H9 (cell line): ENCODE measurements around the gene AATK. TPM values are rescaled to one million over a fixed set of nuclear protein-coding genes. Genes with fewer than 3 reads are reported as not detected.

Experiments used
- DNase-seq: peaks from one replicate; pipeline ENCODE4 v3.0.0-alpha.2; 2017
- H2AFZ ChIP-seq: one replicate; pipeline ENCODE4 v1.6.1; 2013; ENCODE audit warnings: mild to moderate bottlenecking, low read length, control low read depth, moderate library complexity
- H2AK5ac ChIP-seq: 2 replicates; pipeline ENCODE4 v1.6.1; 2013; ENCODE audit warnings: low read length, control low read depth, mixed read lengths; ENCODE audit not compliant: insufficient read length
- H2BK120ac ChIP-seq: one replicate; pipeline ENCODE4 v1.6.1; 2013; ENCODE audit warnings: low read depth, mild to moderate bottlenecking, low read length, control low read depth, inconsistent platforms; ENCODE audit not compliant: poor library complexity, severe bottlenecking
- H2BK12ac ChIP-seq: 2 replicates; pipeline ENCODE4 v1.6.1; 2013; ENCODE audit warnings: low read length, control low read depth, mixed read lengths, low read depth; ENCODE audit not compliant: insufficient read length
- H2BK15ac ChIP-seq: 2 replicates; pipeline ENCODE4 v1.6.1; 2013; ENCODE audit warnings: low read depth, low read length, control low read depth
- H2BK20ac ChIP-seq: one replicate; pipeline ENCODE4 v1.6.1; 2013; ENCODE audit warnings: low read depth, mild to moderate bottlenecking, low read length, control low read depth, inconsistent platforms; ENCODE audit not compliant: poor library complexity, severe bottlenecking
- H2BK5ac ChIP-seq: 2 replicates; pipeline ENCODE4 v1.6.1; 2013; ENCODE audit warnings: low read length, control low read depth, mixed read lengths; ENCODE audit not compliant: insufficient read length
- H3K14ac ChIP-seq: 2 replicates; pipeline ENCODE4 v1.6.1; 2013; ENCODE audit warnings: low read length, control low read depth; ENCODE audit not compliant: insufficient read depth
- H3K18ac ChIP-seq: 2 replicates; pipeline ENCODE4 v1.6.1; 2013; ENCODE audit warnings: low read depth, mild to moderate bottlenecking, mixed read lengths, low read length, control low read depth; ENCODE audit not compliant: insufficient read length
- H3K23ac ChIP-seq: 2 replicates; pipeline ENCODE4 v1.6.1; 2013; ENCODE audit warnings: low read length, control low read depth, mixed read lengths, low read depth; ENCODE audit not compliant: insufficient read length
- H3K23me2 ChIP-seq: 2 replicates; pipeline ENCODE4 v1.6.1; 2013; ENCODE audit warnings: low read depth, mild to moderate bottlenecking, mixed read lengths, low read length, control low read depth; ENCODE audit not compliant: insufficient read length, poor library complexity, severe bottlenecking
- H3K27ac ChIP-seq: 2 replicates; pipeline ENCODE4 v1.5.1; 2013; ENCODE audit warnings: low read length, control low read depth, mixed read lengths, low read depth; ENCODE audit not compliant: insufficient read length
- H3K27me3 ChIP-seq: 2 replicates; pipeline ENCODE4 v1.6.1; 2013; ENCODE audit warnings: low read length, control low read depth, inconsistent platforms; ENCODE audit not compliant: insufficient read depth
- H3K4ac ChIP-seq: 2 replicates; pipeline ENCODE4 v1.6.1; 2013; ENCODE audit warnings: low read depth, mild to moderate bottlenecking, control low read depth, inconsistent platforms, low read length, moderate library complexity
- H3K4me1 ChIP-seq: 2 replicates; pipeline ENCODE4 v1.6.1; 2013; ENCODE audit warnings: low read length, control low read depth, inconsistent platforms; ENCODE audit not compliant: insufficient read depth
- H3K4me2 ChIP-seq: 2 replicates; pipeline ENCODE4 v1.6.1; 2013; ENCODE audit warnings: low read length, control low read depth, mixed read lengths; ENCODE audit not compliant: insufficient read length, insufficient read depth
- H3K56ac ChIP-seq: 2 replicates; pipeline ENCODE4 v1.6.1; 2013; ENCODE audit warnings: low read depth, mild to moderate bottlenecking, mixed read lengths, low read length, control low read depth; ENCODE audit not compliant: insufficient read length
- H3K79me1 ChIP-seq: 2 replicates; pipeline ENCODE4 v1.6.1; 2013; ENCODE audit warnings: low read depth, mild to moderate bottlenecking, moderate library complexity, low read length, control low read depth, inconsistent platforms; ENCODE audit not compliant: insufficient read depth, poor library complexity, severe bottlenecking
- H3K79me2 ChIP-seq: 2 replicates; pipeline ENCODE4 v1.6.1; 2013; ENCODE audit warnings: low read length, control low read depth, inconsistent platforms; ENCODE audit not compliant: insufficient read depth
- H3K9ac ChIP-seq: 2 replicates; pipeline ENCODE4 v1.6.1; 2013; ENCODE audit warnings: low read length, control low read depth, mixed read lengths; ENCODE audit not compliant: insufficient read length; ENCODE audit errors: extremely low read depth
- H3K9me3 ChIP-seq: one replicate; pipeline ENCODE4 v1.6.1; 2013; ENCODE audit warnings: low read depth, low read length, inconsistent platforms; ENCODE audit not compliant: control insufficient read depth
- H3T11ph ChIP-seq: one replicate; pipeline ENCODE4 v1.6.1; 2013; ENCODE audit warnings: mild to moderate bottlenecking, low read length, control low read depth, inconsistent platforms
- H4K20me1 ChIP-seq: one replicate; pipeline ENCODE4 v1.6.1; 2013; ENCODE audit not compliant: control insufficient read depth, insufficient read length, insufficient read depth
- H4K5ac ChIP-seq: 2 replicates; pipeline ENCODE4 v1.6.1; 2013; ENCODE audit warnings: low read depth, mild to moderate bottlenecking, mixed read lengths, low read length, control low read depth; ENCODE audit not compliant: insufficient read length
- H4K8ac ChIP-seq: replicated peaks from 2 replicates; pipeline ENCODE4 v1.6.1; 2013; ENCODE audit warnings: low read length, control low read depth, mixed read lengths, low read depth; ENCODE audit not compliant: insufficient read length
- H4K91ac ChIP-seq: 2 replicates; pipeline ENCODE4 v1.6.1; 2013; ENCODE audit warnings: low read depth, mild to moderate bottlenecking, moderate library complexity, mixed read lengths, low read length, control low read depth; ENCODE audit not compliant: insufficient read length
- H3K27ac Mint-ChIP-seq, 3 experiments: 2 replicates in 2 of 3; 3 replicates in 1 of 3; pipeline ENCODE4 v1.8.0; 2020 to 2021; ENCODE audit warnings: mixed read lengths in 3 of 3, mild to moderate bottlenecking in 1 of 3, moderate library complexity in 1 of 3
- H3K27me3 Mint-ChIP-seq: 2 replicates; pipeline ENCODE4 v1.8.0; 2021; ENCODE audit warnings: low read depth, mild to moderate bottlenecking, moderate library complexity, mixed read lengths
- H3K36me3 Mint-ChIP-seq, 3 experiments: 2 replicates in 2 of 3; 3 replicates in 1 of 3; pipeline ENCODE4 v1.8.0; 2020 to 2021; ENCODE audit warnings: low read depth in 3 of 3, mixed read lengths in 3 of 3; ENCODE audit not compliant: insufficient read depth in 1 of 3
- H3K4me1 Mint-ChIP-seq, 2 experiments: 2 replicates each; pipeline ENCODE4 v1.8.0; 2020; ENCODE audit warnings: mixed read lengths in 2 of 2
- H3K4me3 Mint-ChIP-seq, 2 experiments: 2 replicates in 1 of 2; 3 replicates in 1 of 2; pipeline ENCODE4 v1.8.0; 2020 to 2021; ENCODE audit warnings: mild to moderate bottlenecking in 2 of 2, mixed read lengths in 2 of 2, moderate library complexity in 1 of 2
- H3K9me3 Mint-ChIP-seq, 2 experiments: 2 replicates in 1 of 2; 3 replicates in 1 of 2; pipeline ENCODE4 v1.8.0; 2020; ENCODE audit warnings: mild to moderate bottlenecking in 2 of 2, mixed read lengths in 2 of 2, moderate library complexity in 1 of 2
- WGBS: extraction: QIAGEN DNeasy Blood & Tissue Kit; methylation state at CpG from one replicate; pipeline ENCODE4 v1.1.7; 2013; ENCODE audit warnings: missing lambda C conversion rate, low lambda C conversion rate, mixed read lengths; ENCODE audit not compliant: insufficient read length; ENCODE audit errors: extremely low coverage; 5-methylcytosine and 5-hydroxymethylcytosine counted together
- total RNA-seq: library from RNA; stranded (reverse); gene quantifications from 2 replicates; pipeline ENCODE4 v1.2.1, GENCODE V29; 2021
- TF ChIP-seq, protein P1 (sequence below): fragments of 200-600 bp; sonication (generic); conservative IDR thresholded peaks from 3 replicates; pipeline ENCODE4 v1.8.0; 2021; ENCODE audit warnings: antibody characterized with exemption, mild to moderate bottlenecking

AATK gene
- total RNA-seq, 1 experiment from 2014 or later = 2.4 TPM

GRCh38 chr17:81206166-81206565, 40.1 kb upstream of the AATK start:
- DNase-seq = no peak
- H3K18ac ChIP-seq = no peak overlapping the region
- H3K9me3 ChIP-seq = no peaks in the 10 kb centered on the region
- no peak overlapping the region for H2AFZ ChIP-seq
- no peaks in the 10 kb centered on the region for H4K20me1 ChIP-seq
- no CpG with 5 or more reads among the region's 4 CpGs for WGBS
- no peak overlapping the region for H3T11ph ChIP-seq
- Mint-ChIP-seq H3K4me3 (no peak overlapping the region), H3K9me3 (no peaks in the 10 kb centered on the region), H3K27ac (no peak overlapping the region), H3K4me1 (peaks cover 5 to 6% of the 10 kb centered on the region in 2 experiments; a peak in 3 of 4 replicates), H3K27me3 (no peaks in the 10 kb centered on the region), H3K36me3 (peaks cover 0 to 42% (median 11%) of the 10 kb centered on the region in 3 experiments; a peak in 5 of 7 replicates)
- H3K14ac ChIP-seq = no peak overlapping the region
- H2BK12ac ChIP-seq = no peak overlapping the region
- TF ChIP-seq, protein P1, sequence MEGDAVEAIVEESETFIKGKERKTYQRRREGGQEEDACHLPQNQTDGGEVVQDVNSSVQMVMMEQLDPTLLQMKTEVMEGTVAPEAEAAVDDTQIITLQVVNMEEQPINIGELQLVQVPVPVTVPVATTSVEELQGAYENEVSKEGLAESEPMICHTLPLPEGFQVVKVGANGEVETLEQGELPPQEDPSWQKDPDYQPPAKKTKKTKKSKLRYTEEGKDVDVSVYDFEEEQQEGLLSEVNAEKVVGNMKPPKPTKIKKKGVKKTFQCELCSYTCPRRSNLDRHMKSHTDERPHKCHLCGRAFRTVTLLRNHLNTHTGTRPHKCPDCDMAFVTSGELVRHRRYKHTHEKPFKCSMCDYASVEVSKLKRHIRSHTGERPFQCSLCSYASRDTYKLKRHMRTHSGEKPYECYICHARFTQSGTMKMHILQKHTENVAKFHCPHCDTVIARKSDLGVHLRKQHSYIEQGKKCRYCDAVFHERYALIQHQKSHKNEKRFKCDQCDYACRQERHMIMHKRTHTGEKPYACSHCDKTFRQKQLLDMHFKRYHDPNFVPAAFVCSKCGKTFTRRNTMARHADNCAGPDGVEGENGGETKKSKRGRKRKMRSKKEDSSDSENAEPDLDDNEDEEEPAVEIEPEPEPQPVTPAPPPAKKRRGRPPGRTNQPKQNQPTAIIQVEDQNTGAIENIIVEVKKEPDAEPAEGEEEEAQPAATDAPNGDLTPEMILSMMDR = no peak
- H3K79me2 ChIP-seq = no peaks in the 10 kb centered on the region; the same call in 1 of the 2 replicates
- no peak overlapping the region for H2BK5ac ChIP-seq
- no peak overlapping the region for H2BK15ac ChIP-seq
- no peaks in the 10 kb centered on the region for H3K27me3 ChIP-seq
- no peak overlapping the region for H3K9ac ChIP-seq
- H3K27ac ChIP-seq = no peak overlapping the region
- no peak overlapping the region for H2BK120ac ChIP-seq
- no peaks in the 10 kb centered on the region for H3K23me2 ChIP-seq
- H3K4me1 ChIP-seq = no peaks in the 10 kb centered on the region
- H4K8ac ChIP-seq = no peak overlapping the region
- no peak overlapping the region for H3K56ac ChIP-seq
- no peak overlapping the region for H4K91ac ChIP-seq
- no peak overlapping the region for H2AK5ac ChIP-seq
- H3K4me2 ChIP-seq = no peak overlapping the region
- H3K4ac ChIP-seq = no peak overlapping the region
- no peak overlapping the region for H2BK20ac ChIP-seq
- H3K79me1 ChIP-seq = no peaks in the 10 kb centered on the region
- no peak overlapping the region for H4K5ac ChIP-seq
- H3K23ac ChIP-seq = no peak overlapping the region
